B cell (primary cell): Measurements from ENCODE around the gene RPL39. TPM values are rescaled to one million over a fixed set of nuclear protein-coding genes. Genes with fewer than 3 reads are reported as not detected.

Source experiments
- polyA plus RNA-seq: library from polyadenylated mRNA; depleted of rRNA; stranded (reverse); fragments of >200 nt; gene quantifications from 2 replicates; pipeline ENCODE4 v1.2.3, GENCODE V29; 2012
- small RNA-seq: library from RNA; depleted of rRNA; stranded (forward); fragments of <200 nt; gene quantifications from one replicate; pipeline ENCODE3, GENCODE V24; 2012; ENCODE audit warnings: low replicate concordance, low read depth; ENCODE audit not compliant: insufficient read length
- total RNA-seq, 2 donors: library from RNA; stranded (reverse); fragments of 120-200 nt in 1 of 2; gene quantifications; 1 replicate in 1 of 2; 2 replicates in 1 of 2; pipeline versions ENCODE4 v1.2.3 to v1.2.4, GENCODE V29; 2013 to 2022

Gene RPL39
- total and polyA plus RNA-seq, 2 donors (not counting 1 experiment from before 2014, with no cell fraction given), result 3,356 to 3,572 TPM

Small RNAs within 50 kb of the gene (small RNA-seq; reads per million reads assigned to genes)
- not detected for gene SNORA69

Other genes with a start within 250 kb of the RPL39 start
- gene STEEP1, start 226.2 kb downstream of the RPL39 start, total RNA-seq, result 24.9 and 27.6 TPM in 2 replicates
- gene STEEP1, start 226.2 kb downstream of the RPL39 start, polyA plus RNA-seq, result 12.0 and 25.4 TPM in 2 replicates
- 67.1 and 70.9 TPM in 2 replicates for gene UBE2A, start 217.1 kb downstream of the RPL39 start, total RNA-seq
- gene UBE2A, start 217.1 kb downstream of the RPL39 start, polyA plus RNA-seq, result 50.3 and 77.4 TPM in 2 replicates
- 16.1 and 16.2 TPM in 2 replicates for gene NKRF, start 185.2 kb downstream of the RPL39 start, total RNA-seq
- 7.9 and 9.9 TPM in 2 replicates for gene NKRF, start 185.2 kb downstream of the RPL39 start, polyA plus RNA-seq
- gene SEPTIN6, start 98.5 kb downstream of the RPL39 start, total RNA-seq, result 290 and 310 TPM in 2 replicates
- 166 and 227 TPM in 2 replicates for gene SEPTIN6, start 98.5 kb downstream of the RPL39 start, polyA plus RNA-seq
- 14.9 and 16.8 TPM in 2 replicates for gene SOWAHD, start 33.0 kb downstream of the RPL39 start, total RNA-seq
- 1.3 and 3.8 TPM in 2 replicates for gene SOWAHD, start 33.0 kb downstream of the RPL39 start, polyA plus RNA-seq
- gene UPF3B, start 61.3 kb upstream of the RPL39 start, total RNA-seq, result 20.4 and 22.1 TPM in 2 replicates
- gene UPF3B, start 61.3 kb upstream of the RPL39 start, polyA plus RNA-seq, result 3.6 and 7.2 TPM in 2 replicates
- 32.1 and 37.2 TPM in 2 replicates for gene RNF113A, start 80.1 kb upstream of the RPL39 start, total RNA-seq
- gene RNF113A, start 80.1 kb upstream of the RPL39 start, polyA plus RNA-seq, result 39.8 and 50.6 TPM in 2 replicates
- gene NDUFA1, start 80.2 kb upstream of the RPL39 start, total RNA-seq, result 32.8 and 39.5 TPM in 2 replicates
- 29.0 and 49.5 TPM in 2 replicates for gene NDUFA1, start 80.2 kb upstream of the RPL39 start, polyA plus RNA-seq
- not detected in 2 replicates for gene AKAP14, start 104.3 kb upstream of the RPL39 start, total RNA-seq
- not detected in 2 replicates for gene AKAP14, start 104.3 kb upstream of the RPL39 start, polyA plus RNA-seq
- gene NKAP, start 152.1 kb upstream of the RPL39 start, total RNA-seq, result 17.9 TPM in 2 replicates
- gene NKAP, start 152.1 kb upstream of the RPL39 start, polyA plus RNA-seq, result 2.3 and 3.6 TPM in 2 replicates